Esophagus muscularis mucosa (tissue), 4 donors: ENCODE measurements around the gene RTN4. TPM values are rescaled to one million over a fixed set of nuclear protein-coding genes. Genes with fewer than 3 reads are reported as not detected.
A peak's percentile ranks its signal among the peaks of the same experiment; 100 is the strongest.

ENCODE experiments used
- DNase-seq: peaks from one replicate; pipeline ENCODE4 v3.0.0-alpha.2; 2017; ENCODE audit errors: extremely low spot score
- H3K27ac ChIP-seq, 4 donors: fragments of 200-600 bp; sonication (generic); replicated peaks in 1 of 4; 1 replicate in 3 of 4; 2 replicates in 1 of 4; pipeline ENCODE4 v1.5.1; 2016 to 2019; ENCODE audit warnings: mild to moderate bottlenecking in 1 of 4
- H3K27me3 ChIP-seq, 4 donors: fragments of 200-600 bp; sonication (generic); one replicate each; pipeline versions ENCODE4 v1.5.1 to v1.6.0; 2016 to 2019
- H3K36me3 ChIP-seq, 4 donors: fragments of 200-600 bp; sonication (generic); one replicate each; pipeline ENCODE4 v1.5.1; 2016 to 2019
- H3K4me1 ChIP-seq, 4 donors: fragments of 200-600 bp; sonication (generic); one replicate each; pipeline ENCODE4 v1.5.1; 2016 to 2019
- H3K4me3 ChIP-seq, 4 donors: fragments of 200-600 bp; sonication (generic); 1 replicate in 2 of 4; 2 replicates in 2 of 4; pipeline ENCODE4 v1.5.1; 2016 to 2019; ENCODE audit warnings: mild to moderate bottlenecking in 4 of 4, moderate library complexity in 1 of 4
- H3K9me3 ChIP-seq, 4 donors: fragments of 200-600 bp; sonication (generic); 1 replicate in 3 of 4; 2 replicates in 1 of 4; pipeline ENCODE4 v1.5.1; 2016 to 2019
- EP300 ChIP-seq: sonication (generic); formaldehyde crosslinking; IDR thresholded peaks from one replicate; pipeline ENCODE4 v1.6.1; 2017; ENCODE audit warnings: antibody characterized with exemption
- POLR2A ChIP-seq: fragments of 450-650 bp; IDR thresholded peaks from one replicate; pipeline ENCODE4 v1.6.1; 2017; ENCODE audit warnings: antibody characterized with exemption, moderate library complexity, mild to moderate bottlenecking, low read depth
- POLR2AphosphoS5 ChIP-seq, 2 donors: sonication (generic); formaldehyde crosslinking; IDR thresholded peaks; one replicate each; pipeline ENCODE4 v1.6.1; 2017; ENCODE audit warnings: antibody characterized with exemption in 2 of 2
- WGBS: methylation state at CpG from one replicate; pipeline ENCODE4 v1.1.5; 2018; 5-methylcytosine and 5-hydroxymethylcytosine counted together
- intact Hi-C: fragments of 100-400 bp; cut with DNase I; formaldehyde crosslinking; loops from one replicate; pipeline ENCODE4 v1.15.1; 2023
- total RNA-seq, 4 donors: library from RNA; depleted of rRNA; stranded (reverse); fragments of >200 nt; gene quantifications; one replicate each; pipeline versions ENCODE4 v1.1.0 to v1.2.1, GENCODE V29; 2016
- TF ChIP-seq, protein P1 (sequence below), 3 experiments: fragments of 200-600 bp in 2 of 3; fragments of 450-650 bp in 1 of 3; sonication (generic) in 2 of 3; IDR thresholded peaks; one replicate each; pipeline ENCODE4 v1.5.1; 2017 to 2019; ENCODE audit warnings: antibody characterized with exemption in 3 of 3, mild to moderate bottlenecking in 2 of 3, moderate library complexity in 1 of 3

RTN4 gene
- total RNA-seq, 4 donors from 2014 or later = 214 to 272 (median 251) TPM

DNA sequence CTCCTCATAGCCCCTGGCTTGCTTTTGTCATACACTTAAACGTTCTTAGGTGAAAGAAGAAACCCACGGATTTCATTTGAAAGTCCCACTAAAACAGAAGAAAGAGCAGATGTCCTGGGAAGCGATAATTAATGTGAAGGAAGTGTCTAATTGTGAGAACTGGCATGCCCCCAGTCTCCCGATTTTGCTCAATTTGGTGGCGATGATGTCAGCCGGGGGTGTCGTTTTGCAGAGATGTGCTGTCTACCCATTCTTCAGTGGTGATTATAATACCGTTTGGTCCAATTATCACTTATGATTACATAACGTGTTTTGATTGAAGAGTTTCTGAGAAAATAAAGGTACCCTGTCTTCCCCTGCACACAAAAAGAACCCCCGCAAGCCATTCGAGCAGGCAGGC is 103.1 kb downstream of the RTN4 start:
- intact Hi-C loops = no loop called here
- no peak for DNase-seq
- WGBS = 76% methylated on average over 11 of the region's 11 CpGs
- H3K27ac ChIP-seq = no peak overlapping the region
- H3K27me3 ChIP-seq = no peaks in the 10 kb centered on the region
- no peak overlapping the region for H3K4me3 ChIP-seq
- no peaks in the 10 kb centered on the region for H3K9me3 ChIP-seq
- peaks cover 0 to 12% (median 10%) of the 10 kb centered on the region in 4 donors for H3K4me1 ChIP-seq
- TF ChIP-seq POLR2A = no peak
- TF ChIP-seq EP300 = no peak
- TF ChIP-seq, protein P1, sequence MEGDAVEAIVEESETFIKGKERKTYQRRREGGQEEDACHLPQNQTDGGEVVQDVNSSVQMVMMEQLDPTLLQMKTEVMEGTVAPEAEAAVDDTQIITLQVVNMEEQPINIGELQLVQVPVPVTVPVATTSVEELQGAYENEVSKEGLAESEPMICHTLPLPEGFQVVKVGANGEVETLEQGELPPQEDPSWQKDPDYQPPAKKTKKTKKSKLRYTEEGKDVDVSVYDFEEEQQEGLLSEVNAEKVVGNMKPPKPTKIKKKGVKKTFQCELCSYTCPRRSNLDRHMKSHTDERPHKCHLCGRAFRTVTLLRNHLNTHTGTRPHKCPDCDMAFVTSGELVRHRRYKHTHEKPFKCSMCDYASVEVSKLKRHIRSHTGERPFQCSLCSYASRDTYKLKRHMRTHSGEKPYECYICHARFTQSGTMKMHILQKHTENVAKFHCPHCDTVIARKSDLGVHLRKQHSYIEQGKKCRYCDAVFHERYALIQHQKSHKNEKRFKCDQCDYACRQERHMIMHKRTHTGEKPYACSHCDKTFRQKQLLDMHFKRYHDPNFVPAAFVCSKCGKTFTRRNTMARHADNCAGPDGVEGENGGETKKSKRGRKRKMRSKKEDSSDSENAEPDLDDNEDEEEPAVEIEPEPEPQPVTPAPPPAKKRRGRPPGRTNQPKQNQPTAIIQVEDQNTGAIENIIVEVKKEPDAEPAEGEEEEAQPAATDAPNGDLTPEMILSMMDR (IDR thresholded peaks at IDR 0.05) = no peak
- TF ChIP-seq POLR2AphosphoS5 (IDR thresholded peaks at IDR 0.05) = no peak
- no peaks in the 10 kb centered on the region for H3K36me3 ChIP-seq

DNA sequence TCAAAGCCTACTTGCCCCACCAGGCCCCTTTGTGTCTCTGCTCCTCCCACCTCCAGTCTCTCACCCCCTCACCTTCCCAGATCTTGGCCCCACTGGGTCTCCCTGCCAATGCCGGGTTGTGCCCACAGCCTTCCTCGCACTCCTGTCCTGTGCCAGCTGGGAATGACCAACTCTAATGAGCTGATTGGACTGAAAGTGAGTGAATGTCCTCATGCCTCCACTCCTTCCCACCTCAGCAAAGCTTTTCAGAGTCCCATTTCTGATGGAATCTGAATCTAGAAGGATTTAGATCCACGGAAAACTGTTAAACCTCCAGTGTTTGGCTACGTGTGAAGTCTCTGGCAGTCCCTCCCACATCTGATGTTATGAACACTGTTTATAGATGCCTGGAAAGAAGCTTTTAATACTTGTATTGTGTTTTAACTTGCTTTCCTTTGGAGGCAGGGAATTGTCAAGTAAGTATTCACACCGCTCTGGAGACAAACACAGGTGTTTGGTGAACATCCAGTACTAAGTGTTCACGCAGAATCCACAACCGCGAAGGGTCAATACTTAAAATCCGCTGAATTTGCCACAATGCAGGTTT is 103.9 kb downstream of the RTN4 start:
- Histone ChIP-seq H3K4me1 (peaks cover 0 to 12% (median 10%) of the 10 kb centered on the region in 4 donors), H3K36me3 (no peaks in the 10 kb centered on the region), H3K4me3 (no peak overlapping the region), H3K9me3 (no peaks in the 10 kb centered on the region), H3K27ac (peak overlapping the region in 3 of 4 donors; percentile 55 to 58 (median 55)), H3K27me3 (no peaks in the 10 kb centered on the region)
- WGBS = 82% methylated on average over 9 of the region's 9 CpGs
- intact Hi-C loops = no loop called here
- no peak for DNase-seq
- no peak for TF ChIP-seq POLR2AphosphoS5 (IDR thresholded peaks at IDR 0.05)
- no peak for TF ChIP-seq POLR2A
- TF ChIP-seq, protein P1 (IDR thresholded peaks at IDR 0.05) = no peak
- TF ChIP-seq EP300 = no peak

DNA sequence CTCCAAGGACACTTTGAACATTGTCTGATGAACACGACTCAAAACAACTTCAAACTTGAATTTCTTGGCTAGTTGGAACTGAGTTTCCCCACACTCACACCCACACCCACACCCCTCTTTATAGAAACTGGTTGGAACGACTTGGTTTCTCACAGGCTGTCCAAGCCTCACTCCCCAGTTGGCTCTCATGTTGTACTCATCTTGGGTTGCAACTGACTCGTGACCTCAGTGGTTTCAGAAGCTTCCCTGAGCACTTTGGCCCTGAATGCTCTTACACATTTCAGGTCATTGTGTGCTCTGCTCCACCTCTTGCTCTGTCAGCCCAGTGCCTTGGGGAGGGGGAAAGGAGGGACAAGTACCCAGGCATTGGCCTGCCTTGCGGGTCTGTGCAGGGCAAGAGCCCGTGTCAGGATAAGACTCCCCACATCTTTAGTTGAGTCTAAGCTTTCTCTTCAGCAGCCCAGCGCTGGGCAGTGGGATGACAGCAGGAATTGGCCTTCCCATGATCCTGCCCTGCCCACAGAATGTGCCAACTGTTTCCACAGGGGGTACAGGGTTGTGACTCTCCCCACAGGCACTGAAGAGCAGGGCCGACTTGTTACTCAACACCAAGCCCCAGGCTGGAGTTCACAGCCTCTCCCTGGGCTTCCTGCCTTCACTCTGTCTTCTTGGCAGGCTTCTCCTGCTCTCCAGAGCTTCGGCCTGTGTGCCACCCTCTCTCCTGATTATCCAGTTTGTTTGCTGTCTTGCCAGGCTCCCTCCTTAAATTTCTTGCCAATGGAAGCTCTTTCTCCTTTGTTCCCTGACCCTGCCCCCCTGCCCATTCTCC is 104.6 kb downstream of the RTN4 start:
- 61% methylated on average over 8 of the region's 8 CpGs for WGBS
- TF ChIP-seq POLR2AphosphoS5 (IDR thresholded peaks at IDR 0.05) (peak in 1 of 2 donors; percentile 21), POLR2A (no peak)
- intact Hi-C loops = no loop called here

DNA sequence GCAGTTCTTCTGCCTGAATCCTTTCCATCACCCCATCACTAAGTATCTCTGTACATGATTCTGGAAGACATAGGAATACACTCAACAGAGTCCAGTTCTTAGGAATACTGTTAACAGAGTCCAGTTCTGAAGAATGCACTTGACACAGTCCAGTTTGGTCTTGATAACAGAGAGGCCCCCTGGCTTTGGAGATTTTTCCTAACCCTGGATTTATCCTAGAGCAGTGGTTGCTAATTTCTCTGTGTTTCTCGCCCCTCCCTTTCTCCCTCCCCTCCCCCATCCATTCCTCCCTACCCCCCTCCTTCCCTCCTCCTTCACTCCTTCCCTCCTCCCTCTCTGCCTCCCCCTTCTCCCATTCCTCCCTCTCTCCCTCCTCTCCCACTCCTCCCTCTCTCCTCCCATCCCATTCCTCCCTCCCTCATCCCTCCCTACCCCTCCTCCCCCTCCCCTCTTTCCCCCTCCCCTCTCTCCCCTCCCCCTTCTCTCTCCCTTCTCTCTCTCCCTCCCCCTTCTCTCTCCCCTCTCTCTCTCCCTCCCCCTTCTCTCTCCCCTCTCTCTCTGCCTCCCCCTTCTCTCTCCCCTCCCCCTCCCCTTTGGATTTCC is 105.4 kb downstream of the RTN4 start:
- Histone ChIP-seq H3K4me1 (peaks cover 0 to 12% (median 10%) of the 10 kb centered on the region in 4 donors), H3K4me3 (no peak overlapping the region), H3K36me3 (no peaks in the 10 kb centered on the region), H3K27ac (no peak overlapping the region), H3K27me3 (no peaks in the 10 kb centered on the region), H3K9me3 (no peaks in the 10 kb centered on the region)
- no peak for DNase-seq
- WGBS = 93% methylated on average over 1 of the region's 1 CpG
- TF ChIP-seq, protein P1 (IDR thresholded peaks at IDR 0.05) = no peak
- no peak for TF ChIP-seq EP300
- TF ChIP-seq POLR2AphosphoS5 (IDR thresholded peaks at IDR 0.05) = no peak
- no peak for TF ChIP-seq POLR2A
- intact Hi-C loops = no loop called here

More for the DNA sequence above, 104.6 kb downstream of the RTN4 start:
- no peak for DNase-seq
- Histone ChIP-seq H3K4me1 (peaks cover 0 to 12% (median 10%) of the 10 kb centered on the region in 4 donors), H3K27me3 (no peaks in the 10 kb centered on the region), H3K9me3 (no peaks in the 10 kb centered on the region), H3K4me3 (no peak overlapping the region), H3K27ac (peak overlapping the region; percentile 54 to 58 (median 55)), H3K36me3 (no peaks in the 10 kb centered on the region)

DNA sequence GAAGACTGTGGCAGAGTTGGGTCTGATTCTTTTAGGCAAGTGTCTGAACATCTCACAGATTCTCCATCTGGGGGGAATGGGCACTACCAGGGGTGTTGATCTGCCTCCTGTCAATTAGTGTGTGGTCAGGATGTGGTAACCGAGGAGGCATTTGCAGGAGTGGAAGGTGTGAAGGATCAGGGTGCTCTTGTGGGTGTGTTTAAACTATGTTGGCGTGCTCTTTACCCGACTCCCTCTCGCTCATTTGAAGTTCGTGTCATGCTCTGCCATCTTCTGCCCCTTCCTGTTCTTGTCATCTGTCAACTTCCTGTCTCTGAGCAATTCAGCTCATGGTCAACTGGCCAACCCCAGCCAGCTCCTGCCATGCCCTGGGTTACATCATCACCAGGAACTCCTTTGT is 107.9 kb downstream of the RTN4 start:
- WGBS = 75% methylated on average over 5 of the region's 5 CpGs
- intact Hi-C loops = no loop called here
- no peaks in the 10 kb centered on the region for H3K27me3 ChIP-seq
- H3K27ac ChIP-seq = no peak overlapping the region
- TF ChIP-seq, protein P1 (IDR thresholded peaks at IDR 0.05) = no peak
- TF ChIP-seq POLR2AphosphoS5 (IDR thresholded peaks at IDR 0.05) = no peak
- no peak for TF ChIP-seq EP300
- TF ChIP-seq POLR2A = no peak
- peaks cover 0 to 10% (median 3%) of the 10 kb centered on the region in 4 donors for H3K9me3 ChIP-seq
- no peak overlapping the region for H3K4me3 ChIP-seq
- no peaks in the 10 kb centered on the region for H3K36me3 ChIP-seq
- H3K4me1 ChIP-seq = peaks cover 0 to 12% (median 10%) of the 10 kb centered on the region in 4 donors
- no peak for DNase-seq
